GM19438 (cell line): ENCODE data around the gene DPRX.
"Not testable (repeated sequence)": the region's sequence is repeated elsewhere in the genome, so short reads cannot be mapped to it uniquely, and the experiment has no call there.

Experiments used
- ATAC-seq: cut with Tn5 transposase; IDR thresholded peaks from one replicate; pipeline ENCODE4 v1.9.1; 2021; ENCODE audit warnings: low read depth; ENCODE audit not compliant: unreplicated experiment

The DPRX gene

GRCh38 chr19:53644061-53644816 is 12.4 kb downstream of the DPRX start:
- ATAC-seq = no peak

- ATAC-seq = no peak
Observed at GRCh38 chr19:53646144-53646543, 14.3 kb downstream of the DPRX start.

GRCh38 chr19:53647350-53647749 is 15.6 kb downstream of the DPRX start:
- ATAC-seq = no peak

GRCh38 chr19:53647792-53648191 is 16.0 kb downstream of the DPRX start:
- ATAC-seq = no peak

- ATAC-seq = no peak
Observed at GRCh38 chr19:53649746-53650593, 18.2 kb downstream of the DPRX start.

- ATAC-seq = no peak
Observed at GRCh38 chr19:53652476-53652875, 20.7 kb downstream of the DPRX start.

- ATAC-seq = no peak
Observed at GRCh38 chr19:53655042-53655665, 23.4 kb downstream of the DPRX start.

- ATAC-seq = no peak
Observed at GRCh38 chr19:53657330-53657729, 25.5 kb downstream of the DPRX start.

GRCh38 chr19:53657778-53658177 is 26.0 kb downstream of the DPRX start:
- ATAC-seq = no peak

DNA sequence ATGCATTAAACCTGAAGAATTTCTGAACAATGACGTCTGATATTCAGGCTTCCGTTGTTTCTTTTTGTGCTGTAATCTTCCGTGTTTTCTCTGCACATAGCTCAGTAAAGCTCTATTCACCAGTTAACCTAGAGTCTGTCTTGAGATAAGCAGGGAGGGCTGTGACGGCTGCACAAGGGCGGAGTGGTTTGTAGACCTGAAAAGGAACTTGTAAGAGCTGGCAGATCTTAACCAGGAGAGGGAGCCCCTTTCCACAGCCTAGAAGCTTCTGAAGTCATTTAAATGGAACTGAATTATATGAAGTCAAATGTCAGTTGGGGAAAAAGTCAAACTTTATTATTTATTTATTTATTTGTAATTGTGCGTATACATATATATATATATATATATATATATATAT is 27.5 kb downstream of the DPRX start:
- ATAC-seq = no peak

- no peak for ATAC-seq
Observed at GRCh38 chr19:53660584-53660983, 28.8 kb downstream of the DPRX start.

DNA sequence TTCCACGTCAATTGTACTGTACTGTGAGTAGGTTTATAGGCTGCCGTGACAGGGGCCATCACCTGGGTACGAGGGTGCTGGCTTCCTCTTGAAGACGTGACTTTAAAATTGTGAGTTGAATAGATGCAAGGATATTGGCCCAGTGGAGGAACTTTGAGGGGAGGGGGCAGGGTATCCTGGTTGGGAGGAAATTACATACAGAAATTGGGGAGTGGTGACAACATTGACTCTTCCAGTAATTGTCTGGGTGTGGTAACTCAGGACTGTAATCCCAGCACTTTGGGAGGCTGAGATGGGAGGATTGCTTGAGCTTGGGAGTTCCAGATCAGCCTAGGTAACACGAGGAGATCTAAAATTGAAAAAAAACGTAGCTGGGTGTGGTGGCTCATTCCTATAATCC is 30.4 kb downstream of the DPRX start:
- no peak for ATAC-seq

DNA sequence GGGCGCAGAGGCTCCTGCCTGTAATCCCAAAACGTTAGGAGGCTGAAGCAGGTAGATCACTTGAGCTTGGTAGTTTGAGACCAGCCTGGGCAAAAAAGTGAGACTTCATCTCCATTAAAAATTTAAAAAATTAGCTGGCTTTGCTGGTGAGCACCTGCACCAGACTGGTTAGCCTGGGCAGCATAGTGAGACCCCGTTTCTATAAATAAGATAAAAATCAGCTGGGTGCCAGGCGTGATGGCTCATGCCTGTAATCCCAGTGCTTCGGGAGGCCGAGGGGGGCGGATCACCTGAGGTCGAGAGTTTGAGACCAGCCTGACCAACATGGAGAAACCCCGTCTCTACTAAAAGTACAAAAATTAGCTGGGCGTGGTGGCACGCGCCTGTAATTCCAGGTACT is 32.4 kb downstream of the DPRX start:
- ATAC-seq = no peak

- no peak for ATAC-seq
Observed at GRCh38 chr19:53664760-53665159, 33.0 kb downstream of the DPRX start.

GRCh38 chr19:53666331-53666730 is 34.5 kb downstream of the DPRX start:
- ATAC-seq = not testable (repeated sequence)

GRCh38 chr19:53668804-53669203 is 37.0 kb downstream of the DPRX start:
- ATAC-seq = not testable (repeated sequence)

- no peak for ATAC-seq
Observed at GRCh38 chr19:53670345-53670744, 38.5 kb downstream of the DPRX start.

GRCh38 chr19:53671663-53672062 is 39.9 kb downstream of the DPRX start:
- ATAC-seq = no peak
